Gastroesophageal sphincter (tissue), 4 donors: ENCODE data around the gene ATP13A4. TPM values are rescaled to one million over a fixed set of nuclear protein-coding genes. Genes with fewer than 3 reads are reported as not detected.

Experiments
- ATAC-seq: fragments of 150-250 bp; one replicate; pipeline ENCODE4 v1.9.1; 2016; ENCODE audit warnings: mild to moderate bottlenecking, moderate library complexity
- H3K27ac ChIP-seq, 4 donors: fragments of 200-600 bp; sonication (generic) in 3 of 4; 1 replicate in 3 of 4; 2 replicates in 1 of 4; pipeline ENCODE4 v1.5.1; 2016 to 2019
- H3K27me3 ChIP-seq: fragments of 200-600 bp; sonication (generic); one replicate; pipeline ENCODE4 v1.5.1; 2019
- H3K36me3 ChIP-seq, 2 donors: fragments of 200-600 bp; sonication (generic); one replicate each; pipeline ENCODE4 v1.5.1; 2019; ENCODE audit warnings: control low read depth in 1 of 2
- H3K4me1 ChIP-seq, 3 donors: fragments of 200-600 bp; sonication (generic); 1 replicate in 2 of 3; 2 replicates in 1 of 3; pipeline ENCODE4 v1.5.1; 2016 to 2019; ENCODE audit warnings: control low read depth in 2 of 3
- H3K4me3 ChIP-seq, 2 donors: fragments of 200-600 bp; sonication (generic); one replicate each; pipeline ENCODE4 v1.5.1; 2019; ENCODE audit warnings: mild to moderate bottlenecking in 1 of 2, moderate library complexity in 1 of 2
- H3K9me3 ChIP-seq, 3 donors: fragments of 200-600 bp; sonication (generic); one replicate each; pipeline ENCODE4 v1.5.1; 2017 to 2019; ENCODE audit warnings: control low read depth in 2 of 3
- EP300 ChIP-seq: sonication (generic); formaldehyde crosslinking; IDR thresholded peaks from one replicate; pipeline ENCODE4 v1.6.1; 2017; ENCODE audit warnings: antibody characterized with exemption, mild to moderate bottlenecking
- POLR2A ChIP-seq, 2 donors: fragments of 450-650 bp; IDR thresholded peaks; one replicate each; pipeline ENCODE4 v1.6.1; 2017; ENCODE audit warnings: antibody characterized with exemption in 2 of 2, mild to moderate bottlenecking in 2 of 2, moderate library complexity in 1 of 2
- POLR2AphosphoS5 ChIP-seq: sonication (generic); formaldehyde crosslinking; IDR thresholded peaks from one replicate; pipeline ENCODE4 v1.6.1; 2017; ENCODE audit warnings: antibody characterized with exemption
- WGBS, 2 donors: methylation state at CpG; one replicate each; pipeline ENCODE4 v1.1.5; 2018; ENCODE audit warnings: low coverage in 1 of 2; 5-methylcytosine and 5-hydroxymethylcytosine counted together
- total RNA-seq, 4 donors: library from RNA; depleted of rRNA; stranded (reverse); fragments of >200 nt; gene quantifications; one replicate each; pipeline ENCODE4 v1.1.0, GENCODE V29; 2016
- TF ChIP-seq, protein P1 (sequence below), 4 experiments: fragments of 200-600 bp in 2 of 4; fragments of 450-650 bp in 2 of 4; sonication (generic) in 1 of 4; IDR thresholded peaks; one replicate each; pipeline ENCODE4 v1.5.1; 2017 to 2019; ENCODE audit warnings: antibody characterized with exemption in 4 of 4, mild to moderate bottlenecking in 2 of 4, moderate library complexity in 2 of 4

Gene ATP13A4
- total RNA-seq, 4 donors from 2014 or later, result 0.13 to 2.3 (median 0.16) TPM; not detected in 1

DNA sequence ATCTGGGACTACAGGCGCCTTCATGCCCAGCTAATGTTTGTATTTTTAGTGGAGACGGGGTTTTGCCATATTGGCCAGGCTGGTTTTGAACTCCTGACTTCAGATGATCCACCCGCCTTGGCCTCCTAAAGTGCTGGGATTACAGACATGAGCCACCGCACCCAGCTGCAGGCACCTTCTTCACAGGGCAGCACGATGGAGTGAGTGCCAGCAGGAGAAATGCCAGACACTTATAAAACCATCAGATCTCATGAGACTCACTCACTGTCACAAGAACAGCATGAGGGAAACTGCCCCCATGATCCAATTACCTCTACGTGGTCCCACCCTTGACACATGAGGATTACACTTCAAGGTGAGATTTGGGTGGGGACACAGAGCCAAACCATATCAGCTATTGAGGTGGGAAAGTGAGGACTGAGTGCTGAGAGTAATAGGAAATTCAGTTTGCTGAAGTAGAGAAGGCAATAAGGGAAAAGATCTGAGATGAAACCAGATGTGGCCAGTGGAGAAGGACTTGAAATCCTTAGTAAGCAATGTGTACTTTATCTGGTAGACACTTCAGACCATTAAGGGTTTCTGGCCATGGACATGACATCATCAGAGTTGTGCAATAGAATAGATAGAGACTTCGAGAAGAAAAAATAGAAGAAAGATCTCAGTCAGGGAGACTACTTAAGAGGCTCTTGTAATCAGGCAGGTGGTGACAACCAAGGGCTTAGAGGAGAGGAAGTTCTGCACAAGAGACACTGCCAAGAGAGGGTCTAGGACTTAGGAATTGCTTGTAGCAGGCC lies 158.0 kb downstream of the ATP13A4 start:
- 44 to 52% methylated on average over 2 to 3 of the region's 7 CpGs for WGBS, 2 donors
- Histone ChIP-seq H3K4me3 (no peak overlapping the region), H3K27ac (no peak overlapping the region), H3K9me3 (no peaks in the 10 kb centered on the region), H3K4me1 (no peaks in the 10 kb centered on the region), H3K27me3 (no peaks in the 10 kb centered on the region), H3K36me3 (no peaks in the 10 kb centered on the region)
- TF ChIP-seq EP300, result no peak
- TF ChIP-seq, protein P1, sequence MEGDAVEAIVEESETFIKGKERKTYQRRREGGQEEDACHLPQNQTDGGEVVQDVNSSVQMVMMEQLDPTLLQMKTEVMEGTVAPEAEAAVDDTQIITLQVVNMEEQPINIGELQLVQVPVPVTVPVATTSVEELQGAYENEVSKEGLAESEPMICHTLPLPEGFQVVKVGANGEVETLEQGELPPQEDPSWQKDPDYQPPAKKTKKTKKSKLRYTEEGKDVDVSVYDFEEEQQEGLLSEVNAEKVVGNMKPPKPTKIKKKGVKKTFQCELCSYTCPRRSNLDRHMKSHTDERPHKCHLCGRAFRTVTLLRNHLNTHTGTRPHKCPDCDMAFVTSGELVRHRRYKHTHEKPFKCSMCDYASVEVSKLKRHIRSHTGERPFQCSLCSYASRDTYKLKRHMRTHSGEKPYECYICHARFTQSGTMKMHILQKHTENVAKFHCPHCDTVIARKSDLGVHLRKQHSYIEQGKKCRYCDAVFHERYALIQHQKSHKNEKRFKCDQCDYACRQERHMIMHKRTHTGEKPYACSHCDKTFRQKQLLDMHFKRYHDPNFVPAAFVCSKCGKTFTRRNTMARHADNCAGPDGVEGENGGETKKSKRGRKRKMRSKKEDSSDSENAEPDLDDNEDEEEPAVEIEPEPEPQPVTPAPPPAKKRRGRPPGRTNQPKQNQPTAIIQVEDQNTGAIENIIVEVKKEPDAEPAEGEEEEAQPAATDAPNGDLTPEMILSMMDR (IDR thresholded peaks at IDR 0.05), result no peak
- no peak for TF ChIP-seq POLR2AphosphoS5
- TF ChIP-seq POLR2A (IDR thresholded peaks at IDR 0.05), result no peak
- ATAC-seq, result no peak

GRCh38 chr3:193391902-193392301 lies 162.8 kb downstream of the ATP13A4 start:
- Histone ChIP-seq H3K9me3 (no peaks in the 10 kb centered on the region), H3K27ac (no peak overlapping the region), H3K4me1 (no peaks in the 10 kb centered on the region), H3K4me3 (no peak overlapping the region), H3K27me3 (no peaks in the 10 kb centered on the region), H3K36me3 (no peaks in the 10 kb centered on the region)
- WGBS, 2 donors, result 41 to 100% methylated on average over 1 to 2 of the region's 3 CpGs
- no peak for TF ChIP-seq POLR2A (IDR thresholded peaks at IDR 0.05)
- no peak for TF ChIP-seq POLR2AphosphoS5
- TF ChIP-seq, protein P1 (IDR thresholded peaks at IDR 0.05), result no peak
- TF ChIP-seq EP300, result no peak
- no peak for ATAC-seq

DNA sequence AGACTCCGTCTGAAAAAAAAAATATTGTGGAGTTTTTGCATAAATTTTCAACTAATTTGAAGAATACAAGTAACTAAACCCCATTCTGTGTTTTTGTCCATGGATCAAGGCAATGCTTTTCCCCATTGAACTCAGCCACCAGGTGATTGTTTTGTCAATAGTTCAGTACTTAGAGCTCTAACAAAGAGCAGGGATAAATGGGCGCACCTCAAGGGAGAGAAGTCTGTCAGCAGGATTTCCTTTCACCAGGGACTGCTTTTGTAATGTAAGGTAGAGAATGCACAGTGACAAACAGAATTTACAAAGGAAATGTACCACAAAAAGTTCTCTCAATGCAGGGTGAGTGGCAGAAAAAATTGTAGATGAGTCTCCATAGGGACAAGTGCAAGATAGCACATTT lies 165.4 kb downstream of the ATP13A4 start:
- H3K27me3 ChIP-seq, result no peaks in the 10 kb centered on the region
- ATAC-seq, result no peak
- no peak overlapping the region for H3K4me3 ChIP-seq
- WGBS, 2 donors, result 83 to 91% methylated on average over 1 to 2 of the region's 2 CpGs
- H3K9me3 ChIP-seq, result no peaks in the 10 kb centered on the region
- TF ChIP-seq, protein P1 (IDR thresholded peaks at IDR 0.05), result no peak
- TF ChIP-seq EP300 (no peak), POLR2AphosphoS5 (no peak), POLR2A (IDR thresholded peaks at IDR 0.05) (no peak)
- H3K36me3 ChIP-seq, result no peaks in the 10 kb centered on the region
- no peak overlapping the region for H3K27ac ChIP-seq
- no peaks in the 10 kb centered on the region for H3K4me1 ChIP-seq

GRCh38 chr3:193388361-193388760 lies 166.3 kb downstream of the ATP13A4 start:
- Histone ChIP-seq H3K27me3 (no peaks in the 10 kb centered on the region), H3K36me3 (no peaks in the 10 kb centered on the region), H3K27ac (no peak overlapping the region), H3K4me1 (no peaks in the 10 kb centered on the region), H3K9me3 (no peaks in the 10 kb centered on the region), H3K4me3 (no peak overlapping the region)
- no peak for ATAC-seq
- 71 to 80% methylated on average over 1 to 3 of the region's 6 CpGs for WGBS, 2 donors
- TF ChIP-seq POLR2A (IDR thresholded peaks at IDR 0.05), result no peak
- no peak for TF ChIP-seq POLR2AphosphoS5
- TF ChIP-seq EP300, result no peak
- TF ChIP-seq, protein P1 (IDR thresholded peaks at IDR 0.05), result no peak

DNA sequence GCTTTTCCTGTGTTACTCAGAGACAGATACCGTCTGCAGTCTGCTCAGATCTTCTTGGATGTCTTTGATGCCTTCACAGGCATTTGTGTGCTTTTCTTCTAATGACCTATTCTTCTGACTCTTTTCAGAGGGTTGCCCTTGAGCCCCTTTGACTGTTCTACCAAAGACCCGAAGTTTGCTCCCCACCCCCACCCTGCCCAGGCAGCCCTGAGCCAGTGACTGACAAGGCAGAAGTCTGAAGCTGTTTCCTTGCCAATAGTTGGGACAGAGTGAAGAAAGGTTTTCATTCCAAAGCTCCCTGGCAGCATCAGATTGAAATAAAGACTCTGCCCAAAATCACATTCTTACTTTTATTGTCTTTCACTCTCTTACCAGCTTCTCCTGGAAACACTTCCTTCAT lies 167.1 kb downstream of the ATP13A4 start:
- Histone ChIP-seq H3K4me1 (no peaks in the 10 kb centered on the region), H3K27ac (no peak overlapping the region), H3K27me3 (no peaks in the 10 kb centered on the region), H3K36me3 (no peaks in the 10 kb centered on the region), H3K4me3 (no peak overlapping the region), H3K9me3 (no peaks in the 10 kb centered on the region)
- no peak for ATAC-seq
- 51 to 92% methylated on average over 1 to 2 of the region's 2 CpGs for WGBS, 2 donors
- TF ChIP-seq, protein P1 (IDR thresholded peaks at IDR 0.05), result no peak
- TF ChIP-seq POLR2A (IDR thresholded peaks at IDR 0.05) (no peak), EP300 (no peak), POLR2AphosphoS5 (no peak)
